Fibroblast of upper back skin (primary cell): ENCODE data around the gene NCAPD3.

ENCODE experiments used
- DNase-seq: peaks from one replicate; pipeline ENCODE4 v3.0.0-alpha.2; 2013

Gene NCAPD3

DNA sequence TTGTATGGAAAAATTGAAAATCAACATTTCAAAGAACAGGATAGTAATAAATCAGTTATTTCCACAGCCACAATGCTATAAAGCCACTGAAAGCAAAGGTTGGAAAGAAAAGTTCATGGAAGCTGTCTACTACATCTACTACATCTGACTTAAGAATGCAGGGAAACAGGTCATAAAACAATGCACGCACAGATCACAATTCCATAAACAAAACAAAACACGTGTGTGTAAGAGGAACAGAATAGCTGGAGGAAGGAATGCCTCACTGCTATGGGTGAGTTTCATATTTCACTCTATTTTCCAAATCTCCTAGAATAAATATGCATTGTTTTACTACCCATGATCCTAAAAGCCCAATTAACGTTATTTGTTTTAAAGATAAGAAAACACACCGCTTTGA lies 66.3 kb downstream of the NCAPD3 start:
- no peak for DNase-seq

DNA sequence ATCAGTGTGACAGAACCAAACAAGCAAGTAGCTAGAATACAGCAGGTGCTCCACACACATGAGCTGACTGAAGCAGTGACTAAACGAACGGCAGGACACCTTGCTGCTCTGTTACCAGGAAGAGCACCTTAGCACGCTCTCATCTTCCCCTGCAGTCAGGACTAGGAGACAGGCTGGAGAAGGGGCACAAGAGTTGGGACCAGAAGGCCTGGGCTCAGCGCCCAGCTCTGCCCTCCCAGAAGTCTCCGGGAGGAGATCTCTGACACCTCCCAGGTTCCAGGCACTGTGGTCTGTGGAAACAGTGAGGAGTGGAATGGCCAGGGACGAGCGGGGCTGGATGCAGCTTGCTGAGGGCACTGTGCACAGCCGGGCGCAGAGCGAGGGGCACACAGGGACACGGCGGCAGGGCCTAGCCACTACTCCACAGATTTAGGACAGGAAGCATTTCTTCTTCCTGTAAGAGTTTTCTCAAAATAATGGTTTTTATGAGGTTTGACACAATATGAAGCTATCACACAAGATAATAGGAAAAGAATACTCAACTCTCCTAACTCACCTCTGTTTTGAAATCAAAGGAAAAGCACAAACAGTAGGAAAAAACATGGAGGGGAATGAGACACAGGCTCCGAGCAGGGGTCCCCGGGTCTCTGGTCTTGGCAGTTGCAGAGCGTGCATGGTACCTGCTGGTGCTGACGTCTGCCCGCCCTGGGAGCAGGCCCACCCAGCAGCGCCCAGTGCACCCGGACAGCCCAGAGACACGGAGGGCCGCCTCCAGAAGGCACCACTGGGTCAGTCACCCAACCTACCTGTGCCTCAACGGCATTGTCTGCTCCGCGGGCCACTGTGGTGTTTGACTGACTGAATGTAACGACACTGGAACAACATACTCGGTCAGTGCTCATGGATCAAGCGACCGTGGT lies 67.6 kb downstream of the NCAPD3 start:
- no peak for DNase-seq

DNA sequence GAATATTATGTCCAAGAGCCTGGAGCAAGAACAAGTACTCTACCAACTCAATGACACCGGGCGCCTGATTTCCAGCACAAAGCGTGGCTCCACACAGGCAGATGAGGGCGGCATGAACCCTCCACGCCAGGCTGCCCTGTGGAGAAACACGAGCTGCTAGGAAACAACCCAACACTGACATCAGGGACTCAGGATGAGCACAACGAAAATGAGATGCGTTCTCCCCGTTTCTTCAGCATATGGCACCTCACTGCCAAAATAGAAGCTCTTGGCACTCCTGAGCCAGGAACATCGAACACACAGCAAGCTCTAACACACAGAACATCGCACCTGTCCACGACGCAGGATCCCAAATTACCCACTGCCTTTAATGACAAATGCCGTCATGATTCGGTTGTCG lies 68.3 kb downstream of the NCAPD3 start:
- no peak for DNase-seq

DNA sequence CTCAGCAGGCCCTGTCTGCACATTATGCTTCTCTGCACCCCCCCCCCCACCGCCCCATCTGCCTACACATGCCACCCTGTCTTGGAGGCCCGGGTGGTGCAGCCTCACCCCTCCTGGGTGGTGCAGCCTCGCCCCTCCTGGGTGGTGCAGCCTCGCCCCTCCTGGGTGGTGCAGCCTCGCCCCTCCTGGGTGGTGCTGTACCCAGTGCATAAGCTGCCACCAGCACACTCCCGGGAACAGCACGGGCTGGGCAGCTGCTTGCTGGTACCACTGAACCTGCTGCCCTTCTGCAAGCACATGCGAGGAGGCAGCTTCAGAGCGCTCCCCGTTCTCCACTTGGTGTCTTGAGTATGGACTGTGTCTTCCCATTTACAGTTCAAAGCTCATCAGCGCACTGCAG lies 69.3 kb downstream of the NCAPD3 start:
- no peak for DNase-seq

DNA sequence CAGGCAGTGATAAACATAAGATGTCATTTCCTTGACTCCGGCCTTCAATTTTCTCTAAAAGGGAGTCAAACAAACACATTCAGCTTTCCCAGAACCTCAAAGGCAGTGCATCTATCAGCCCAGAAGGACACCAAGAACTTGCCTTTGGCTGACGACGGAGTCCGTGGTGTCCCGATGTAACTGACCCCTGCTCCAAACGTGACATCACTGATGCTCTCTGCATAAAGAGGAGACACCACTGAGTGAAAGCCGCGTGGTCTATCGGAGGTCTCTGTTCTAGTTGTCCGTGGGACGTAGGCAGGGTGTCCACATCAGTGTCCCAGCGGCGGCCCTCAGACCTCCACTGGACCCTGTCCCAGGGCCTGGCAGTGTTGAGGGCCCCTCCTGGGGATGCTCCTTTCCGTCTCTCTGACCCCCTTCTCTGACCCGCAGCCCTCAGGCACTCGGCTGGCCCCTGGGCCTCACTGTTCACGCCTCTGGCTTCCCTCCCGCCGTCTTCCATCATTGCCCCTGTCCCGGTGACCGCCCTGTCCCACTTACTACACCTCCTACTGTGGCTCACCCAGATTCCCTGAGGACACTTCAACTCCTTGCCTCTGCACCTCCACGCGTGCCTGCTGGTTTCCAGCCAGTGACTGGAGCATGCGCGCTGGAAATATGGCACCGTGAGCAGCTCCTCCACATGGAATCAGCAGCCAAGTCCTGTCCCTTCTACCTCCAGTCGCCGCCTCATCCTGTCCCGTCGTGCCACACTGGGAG lies 70.4 kb downstream of the NCAPD3 start:
- DNase-seq: no peak

DNA sequence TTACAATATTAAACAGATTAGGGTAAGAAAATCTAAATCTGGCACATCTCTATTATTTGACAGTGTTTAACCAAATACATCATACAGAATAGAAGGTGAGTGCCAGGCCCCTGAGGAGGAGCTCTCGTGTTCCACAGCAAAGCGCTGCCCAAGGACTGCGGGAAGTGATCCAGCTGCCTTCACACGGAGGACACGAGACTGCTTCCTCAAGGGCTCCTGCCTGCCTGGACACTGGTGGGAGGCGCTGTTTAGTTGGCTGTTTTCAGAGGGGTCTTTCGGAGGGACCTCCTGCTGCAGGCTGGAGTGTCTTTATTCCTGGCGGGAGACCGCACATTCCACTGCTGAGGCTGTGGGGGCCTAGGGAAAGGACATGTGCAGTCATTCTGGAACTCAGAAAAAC lies 71.1 kb downstream of the NCAPD3 start:
- no peak for DNase-seq

DNA sequence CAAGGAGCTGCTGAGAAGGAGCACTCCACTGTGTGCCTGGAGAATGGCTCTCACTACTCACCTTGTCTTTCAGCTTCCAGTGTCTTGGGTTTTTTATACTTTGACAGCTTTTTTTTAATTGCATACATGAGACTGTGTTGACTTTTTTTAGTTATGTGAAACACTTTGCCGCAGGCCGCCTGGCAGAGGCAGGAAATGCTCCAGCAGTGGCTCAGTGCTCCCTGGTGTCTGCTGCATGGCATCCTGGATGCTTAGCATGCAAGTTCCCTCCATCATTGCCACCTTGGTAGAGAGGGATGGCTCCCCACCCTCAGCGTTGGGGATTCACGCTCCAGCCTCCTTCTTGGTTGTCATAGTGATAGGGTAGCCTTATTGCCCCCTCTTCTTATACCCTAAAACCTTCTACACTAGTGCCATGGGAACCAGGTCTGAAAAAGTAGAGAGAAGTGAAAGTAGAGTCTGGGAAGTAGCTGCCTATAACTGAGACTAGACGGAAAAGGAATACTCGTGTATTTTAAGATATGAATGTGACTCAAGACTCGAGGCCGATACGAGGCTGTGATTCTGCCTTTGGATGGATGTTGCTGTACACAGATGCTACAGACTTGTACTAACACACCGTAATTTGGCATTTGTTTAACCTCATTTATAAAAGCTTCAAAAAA lies 72.6 kb downstream of the NCAPD3 start:
- no peak for DNase-seq

DNA sequence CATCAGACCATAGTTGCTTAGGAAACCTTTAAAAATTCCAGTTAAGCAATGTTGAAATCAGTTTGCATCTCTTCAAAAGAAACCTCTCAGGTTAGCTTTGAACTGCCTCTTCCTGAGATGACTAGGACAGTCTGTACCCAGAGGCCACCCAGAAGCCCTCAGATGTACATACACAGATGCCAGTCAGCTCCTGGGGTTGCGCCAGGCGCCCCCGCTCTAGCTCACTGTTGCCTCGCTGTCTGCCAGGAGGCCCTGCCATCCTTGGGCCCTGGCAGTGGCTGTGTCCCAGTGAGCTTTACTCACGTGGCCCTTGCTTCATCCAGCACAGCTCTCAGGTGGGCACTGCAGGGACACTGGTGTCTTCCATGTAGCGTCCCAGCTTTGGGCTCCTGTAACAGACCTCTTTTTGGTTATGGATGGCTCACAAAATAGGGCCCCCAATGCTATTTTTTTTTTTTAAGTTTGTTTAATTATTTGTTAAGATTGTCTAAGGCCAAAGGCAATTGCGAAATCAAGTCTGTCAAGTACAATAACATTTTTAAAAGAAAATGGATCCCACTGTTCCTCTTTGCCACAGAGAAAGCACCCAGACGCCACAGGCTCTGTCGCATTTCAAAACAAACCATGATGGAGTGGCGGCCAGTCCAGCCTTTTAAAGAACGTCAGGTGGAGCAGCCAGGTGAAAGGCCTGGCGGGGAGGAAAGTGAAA lies 73.4 kb downstream of the NCAPD3 start:
- DNase-seq: no peak

DNA sequence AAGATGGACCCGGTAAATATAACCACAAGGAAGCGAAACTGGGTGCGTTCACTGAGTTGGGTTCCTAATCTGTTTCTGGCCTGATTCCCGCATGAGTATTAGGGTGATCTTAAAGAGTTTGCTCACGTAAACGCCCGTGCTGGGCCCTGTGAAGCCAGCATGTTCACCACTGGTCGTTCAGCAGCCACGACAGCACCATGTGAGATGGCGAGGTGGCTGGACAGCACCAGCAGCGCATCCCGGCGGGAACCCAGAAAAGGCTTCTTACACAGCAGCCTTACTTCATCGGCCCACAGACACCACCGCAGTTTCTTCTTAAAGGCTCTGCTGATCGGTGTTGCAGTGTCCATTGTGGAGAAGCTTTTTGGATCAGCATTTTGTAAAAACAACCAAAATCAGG lies 74.4 kb downstream of the NCAPD3 start:
- DNase-seq: no peak

DNA sequence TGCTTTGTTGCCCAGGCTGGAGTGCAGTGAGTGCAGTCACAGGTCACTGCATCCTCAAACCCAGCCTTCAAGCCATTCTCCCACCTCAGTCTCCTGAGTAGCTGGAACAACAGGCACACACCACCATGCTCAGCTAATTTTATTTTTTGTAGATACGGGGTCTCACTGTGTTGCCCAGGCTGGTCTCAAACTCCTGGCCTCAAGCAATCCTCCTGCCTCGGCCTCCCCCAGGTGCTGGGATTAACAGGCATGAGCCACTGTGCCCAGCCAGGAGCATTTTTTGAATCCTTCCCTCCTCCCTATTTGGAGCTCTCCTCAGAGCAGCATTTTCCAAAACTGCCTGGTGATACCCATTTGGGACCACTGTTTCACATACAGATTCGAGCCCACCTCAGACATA lies 77.2 kb downstream of the NCAPD3 start:
- no peak for DNase-seq

DNA sequence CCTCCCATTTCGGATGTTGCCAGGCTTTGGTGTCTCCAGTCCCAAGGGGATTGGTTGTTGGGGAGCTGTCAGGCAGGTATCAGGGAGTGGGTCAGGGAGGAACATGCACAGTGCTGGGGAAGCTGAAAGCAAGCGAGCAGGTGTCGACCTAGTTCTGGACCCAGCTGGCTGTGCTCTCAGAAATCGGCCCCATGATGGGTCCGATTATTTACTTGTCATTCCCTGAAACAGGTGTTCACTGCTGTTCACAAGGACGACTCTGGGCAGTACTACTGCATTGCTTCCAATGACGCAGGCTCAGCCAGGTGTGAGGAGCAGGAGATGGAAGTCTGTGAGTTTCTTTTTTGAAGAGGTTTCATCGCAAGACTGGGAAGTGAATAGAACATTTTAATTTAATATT lies 78.1 kb downstream of the NCAPD3 start:
- DNase-seq: no peak

DNA sequence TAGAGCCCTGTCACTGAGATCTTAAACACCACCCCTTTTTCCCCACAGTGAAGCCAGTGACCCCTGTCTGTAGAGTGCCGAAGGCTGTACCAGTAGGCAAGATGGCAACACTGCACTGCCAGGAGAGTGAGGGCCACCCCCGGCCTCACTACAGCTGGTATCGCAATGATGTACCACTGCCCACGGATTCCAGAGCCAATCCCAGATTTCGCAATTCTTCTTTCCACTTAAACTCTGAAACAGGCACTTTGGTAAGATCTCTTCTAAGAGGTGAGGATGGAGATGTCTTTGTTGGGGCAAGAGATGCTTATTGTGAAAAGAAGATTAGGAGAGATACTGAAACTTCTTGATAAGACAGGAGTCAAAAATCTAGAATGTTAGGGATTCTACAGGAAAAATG lies 79.0 kb downstream of the NCAPD3 start:
- DNase-seq: no peak

DNA sequence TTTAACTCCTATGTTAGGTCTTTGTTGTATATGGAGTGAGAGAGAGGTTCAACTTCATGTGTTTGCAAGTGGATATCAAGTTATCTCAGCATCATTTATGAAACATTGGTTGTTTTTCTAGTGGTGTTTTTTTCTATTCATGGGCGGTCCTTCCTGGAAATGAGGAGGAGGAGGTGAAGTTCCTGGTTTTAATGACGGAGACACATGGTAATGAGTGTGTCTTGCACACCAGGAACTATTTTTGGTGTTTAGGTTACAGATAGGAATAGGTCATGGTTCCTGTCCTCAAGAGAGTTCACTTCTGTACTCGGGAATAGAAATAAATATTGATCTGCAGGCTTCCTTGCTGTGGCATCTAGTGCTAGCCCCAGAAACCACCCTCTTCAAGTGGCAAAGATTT lies 80.0 kb downstream of the NCAPD3 start:
- no peak for DNase-seq

DNA sequence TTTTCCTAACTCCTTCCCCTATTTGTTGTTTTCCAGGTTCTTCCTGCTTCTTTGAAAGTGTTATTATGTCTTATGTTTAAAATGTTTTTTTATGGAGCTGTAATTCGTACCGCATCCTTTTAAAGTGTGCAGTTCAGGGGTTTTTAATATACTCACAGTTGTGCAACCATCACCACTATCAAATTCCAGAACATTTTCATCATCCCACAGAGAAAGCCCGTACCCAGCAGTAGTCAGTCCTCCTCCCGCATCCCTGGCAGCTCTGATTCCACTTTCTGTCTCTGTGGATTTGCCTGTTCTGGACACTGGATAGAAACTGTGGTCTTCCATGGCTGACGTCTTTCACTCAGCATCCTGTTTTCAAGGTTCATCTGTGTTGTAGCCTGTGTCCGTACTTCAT lies 81.2 kb downstream of the NCAPD3 start:
- DNase-seq: peak; percentile 31

DNA sequence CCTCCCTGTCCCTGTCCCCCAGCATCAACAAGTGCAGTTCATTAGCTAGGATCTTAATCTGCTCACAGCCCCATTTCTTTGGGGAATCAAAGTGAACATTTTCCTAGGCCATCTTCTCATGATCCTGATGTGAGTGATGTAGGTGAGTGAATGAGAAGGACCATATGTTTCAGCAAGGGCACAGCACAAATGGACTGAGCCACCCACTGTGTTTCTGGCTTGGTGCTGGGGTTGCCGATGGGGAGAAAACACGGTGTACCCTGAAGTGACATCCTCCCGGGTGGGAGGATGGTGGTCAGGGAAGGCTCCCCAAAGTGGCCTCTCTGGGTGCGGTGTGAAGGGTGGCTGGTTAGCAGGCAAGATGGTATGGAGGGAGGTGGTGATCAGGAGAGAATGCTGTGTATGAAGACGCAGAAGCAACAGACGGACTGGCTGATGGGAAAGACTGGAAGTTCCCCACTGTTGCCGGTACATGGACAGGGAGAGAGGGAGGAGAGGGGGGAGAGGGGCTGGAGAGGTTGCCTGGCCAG lies 82.7 kb downstream of the NCAPD3 start:
- no peak for DNase-seq

DNA sequence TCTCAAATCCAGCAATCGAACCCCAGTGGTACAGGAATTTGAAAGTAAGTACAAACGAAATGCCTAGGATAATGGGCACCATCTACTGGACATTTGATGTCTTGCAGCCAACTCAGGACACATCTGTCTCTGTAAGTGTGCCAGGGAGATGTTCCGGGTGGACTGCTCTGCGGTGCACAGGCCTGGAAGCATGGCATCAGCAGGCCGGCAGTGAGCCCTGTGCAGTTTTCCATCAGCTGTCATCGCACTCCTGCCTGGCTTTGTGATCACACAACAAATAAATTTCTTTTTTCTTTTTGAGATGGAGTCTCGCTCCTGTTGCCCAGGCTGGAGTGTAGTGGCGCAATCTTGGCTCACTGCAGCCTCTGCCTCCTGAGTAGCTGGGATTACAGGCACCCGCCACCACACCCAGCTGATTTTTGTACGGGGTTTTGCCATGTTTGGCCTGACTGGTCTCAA lies 83.9 kb downstream of the NCAPD3 start:
- DNase-seq: peak; percentile 78

DNA sequence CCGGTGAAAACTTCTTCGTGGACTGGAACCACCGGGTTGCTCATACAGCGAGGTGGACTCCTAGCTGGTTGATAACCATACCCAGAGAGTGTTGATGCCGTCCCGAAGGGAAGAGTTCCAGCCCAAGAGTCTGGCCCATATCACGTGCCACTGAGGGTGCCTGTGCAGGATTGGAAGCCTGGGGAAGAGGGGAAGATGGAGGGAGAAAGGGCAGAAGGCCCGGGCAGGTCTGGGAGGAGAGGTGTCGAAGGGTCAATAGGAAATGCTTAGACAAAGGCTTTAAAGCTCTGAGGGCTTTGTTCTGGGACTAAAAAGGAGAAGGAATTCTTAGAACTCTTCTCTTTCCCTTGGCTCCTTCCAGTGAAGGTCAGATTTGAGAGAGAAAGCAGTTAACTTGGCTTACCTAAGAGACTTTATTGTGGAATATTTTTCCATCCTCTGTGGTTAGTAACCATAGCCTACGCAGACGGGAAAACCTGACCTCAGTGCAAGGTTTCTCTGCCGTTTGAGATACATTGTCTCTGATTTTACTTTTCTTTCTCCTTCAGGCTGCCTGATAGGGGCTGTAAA lies 84.4 kb downstream of the NCAPD3 start:
- DNase-seq: no peak

DNA sequence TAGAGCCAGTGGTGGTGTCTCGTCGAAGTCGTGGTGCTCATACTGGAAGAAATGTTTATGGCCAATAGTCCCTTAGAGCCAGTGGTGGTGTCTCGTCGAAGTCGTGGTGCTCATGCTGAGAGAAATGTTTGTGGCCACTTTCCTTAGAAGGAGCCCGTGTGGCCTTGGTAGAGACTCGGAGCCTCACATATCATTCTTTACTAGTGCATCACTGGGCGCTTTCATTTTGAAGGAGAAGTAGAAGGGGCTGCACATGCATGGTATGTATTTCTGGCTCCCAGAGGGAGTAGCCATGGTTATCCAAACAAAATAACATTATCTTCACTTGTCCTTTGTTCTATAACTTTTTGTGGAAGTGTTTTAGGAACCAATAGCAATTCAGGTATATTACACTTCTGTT lies 85.4 kb downstream of the NCAPD3 start:
- no peak for DNase-seq

DNA sequence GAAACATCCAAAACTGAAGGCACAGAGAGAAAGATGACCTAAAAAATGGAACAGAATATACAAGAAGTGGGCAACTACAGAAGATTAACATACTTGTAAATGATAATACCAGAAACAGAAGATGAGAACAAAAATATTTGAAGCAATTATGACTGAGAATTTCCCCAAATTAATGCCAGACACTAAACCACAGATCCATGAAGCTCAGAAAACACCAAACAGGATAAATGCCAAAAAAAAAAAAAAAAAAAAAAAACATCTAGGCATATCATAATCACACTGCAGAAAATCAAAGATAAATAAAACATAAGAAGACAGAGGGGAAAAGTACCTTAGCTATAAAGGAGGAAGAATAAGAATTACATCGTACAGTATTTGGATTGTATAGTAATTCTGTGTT lies 89.6 kb downstream of the NCAPD3 start:
- DNase-seq: no peak

DNA sequence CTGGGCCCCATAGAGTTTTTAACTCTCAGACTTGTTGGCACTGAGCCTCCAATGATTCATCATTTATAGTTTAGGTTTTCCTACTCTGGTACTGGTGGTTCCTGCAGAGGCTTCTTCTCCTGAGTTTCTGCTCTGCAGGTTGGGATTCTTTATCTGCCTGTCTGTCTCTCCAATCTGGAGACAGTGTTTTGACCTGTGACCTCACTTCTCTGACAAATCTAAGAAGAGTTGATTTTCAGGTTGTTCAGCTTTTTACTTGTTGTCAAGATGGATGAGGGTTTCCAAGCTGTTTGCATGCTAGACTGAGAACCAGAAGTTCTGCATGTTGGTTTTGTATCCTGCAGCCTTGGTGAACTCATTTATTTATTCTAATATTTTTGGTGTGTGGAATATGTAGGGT lies 91.0 kb downstream of the NCAPD3 start:
- DNase-seq: no peak

DNA sequence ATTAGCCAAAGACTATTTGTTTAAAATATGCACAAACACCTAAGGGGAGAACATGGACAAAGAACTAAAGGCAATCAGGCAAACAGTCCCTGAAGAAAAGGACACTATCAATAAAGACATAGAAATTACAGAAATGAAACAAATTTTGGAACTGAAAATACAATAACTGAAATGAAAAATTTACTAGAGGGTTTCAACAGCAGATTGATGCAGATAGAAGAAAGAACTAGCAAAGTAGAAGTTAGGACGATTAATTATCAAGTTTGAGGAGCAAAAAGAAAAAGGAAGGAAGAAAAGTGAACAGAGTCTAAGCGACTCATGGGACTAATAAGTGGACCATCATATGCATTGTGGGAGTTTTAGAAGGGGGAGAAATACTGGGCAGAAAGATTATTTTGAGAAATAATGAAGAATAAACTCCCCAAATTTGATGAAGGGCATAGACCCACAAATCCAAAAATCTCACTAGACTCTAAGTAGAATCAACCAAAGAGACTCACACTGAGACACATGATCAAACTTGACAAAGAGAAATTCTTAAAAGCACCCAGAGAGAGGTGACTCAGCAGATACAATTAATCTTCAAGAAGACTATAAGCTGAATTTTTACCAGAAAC lies 92.0 kb downstream of the NCAPD3 start:
- no peak for DNase-seq
